Mesendoderm (in vitro differentiated cells): ENCODE results near the gene DOK6.

Experiments
- DNase-seq: peaks from one replicate; pipeline ENCODE4 v3.0.0; 2013
- H2AK5ac ChIP-seq: 2 replicates; pipeline ENCODE4 v1.6.1; 2013; ENCODE audit warnings: low read length, inconsistent platforms
- H2BK120ac ChIP-seq: 2 replicates; pipeline ENCODE4 v1.6.1; 2013; ENCODE audit warnings: low read depth, mild to moderate bottlenecking, low read length, moderate library complexity, mixed read lengths
- H2BK15ac ChIP-seq: replicated peaks from 2 replicates; pipeline ENCODE4 v1.6.1; 2013; ENCODE audit warnings: low read depth, mild to moderate bottlenecking, moderate library complexity
- H2BK5ac ChIP-seq: 2 replicates; pipeline ENCODE4 v1.6.1; 2013; ENCODE audit warnings: low read length, inconsistent platforms
- H3K18ac ChIP-seq: 2 replicates; pipeline ENCODE4 v1.6.1; 2013; ENCODE audit warnings: mild to moderate bottlenecking, low read length, mixed read lengths
- H3K23ac ChIP-seq: one replicate; pipeline ENCODE4 v1.6.1; 2013; ENCODE audit warnings: low read length
- H3K27ac ChIP-seq: 2 replicates; pipeline ENCODE4 v1.5.1; 2013; ENCODE audit warnings: low read depth, mild to moderate bottlenecking, inconsistent platforms, low read length, moderate library complexity
- H3K27me3 ChIP-seq: 2 replicates; pipeline ENCODE4 v1.6.1; 2013; ENCODE audit warnings: low read length, control low read depth, mild to moderate bottlenecking, inconsistent platforms; ENCODE audit not compliant: insufficient read depth, poor library complexity
- H3K36me3 ChIP-seq: 2 replicates; pipeline ENCODE4 v1.6.1; 2013; ENCODE audit warnings: low read length, inconsistent platforms; ENCODE audit not compliant: control insufficient read depth, insufficient read depth
- H3K4ac ChIP-seq: one replicate; pipeline ENCODE4 v1.6.1; 2013; ENCODE audit warnings: low read depth, mild to moderate bottlenecking, low read length, moderate library complexity
- H3K4me1 ChIP-seq: 2 replicates; pipeline ENCODE4 v1.6.1; 2013; ENCODE audit warnings: low read depth, low read length, inconsistent platforms; ENCODE audit not compliant: control insufficient read depth
- H3K4me2 ChIP-seq: 2 replicates; pipeline ENCODE4 v1.6.1; 2013; ENCODE audit warnings: low read length
- H3K4me3 ChIP-seq: 2 replicates; pipeline ENCODE4 v1.5.1; 2013; ENCODE audit warnings: mild to moderate bottlenecking, low read length
- H3K56ac ChIP-seq: one replicate; pipeline ENCODE4 v1.6.1; 2013; ENCODE audit warnings: low read length
- H3K79me1 ChIP-seq: 2 replicates; pipeline ENCODE4 v1.6.1; 2013; ENCODE audit warnings: low read length, inconsistent platforms
- H3K79me2 ChIP-seq: 2 replicates; pipeline ENCODE4 v1.6.1; 2013; ENCODE audit warnings: mild to moderate bottlenecking, low read length; ENCODE audit not compliant: control insufficient read depth, insufficient read depth
- H3K9ac ChIP-seq: 2 replicates; pipeline ENCODE4 v1.6.1; 2013; ENCODE audit warnings: low read length, inconsistent platforms
- H4K5ac ChIP-seq: one replicate; pipeline ENCODE4 v1.6.1; 2013; ENCODE audit warnings: low read length
- H4K8ac ChIP-seq: one replicate; pipeline ENCODE4 v1.6.1; 2013; ENCODE audit warnings: low read depth, mild to moderate bottlenecking, control low read depth, low read length, moderate library complexity
- WGBS: extraction: QIAGEN DNeasy Blood & Tissue Kit; methylation state at CpG from one replicate; pipeline ENCODE4 v1.1.7; 2013; ENCODE audit warnings: low lambda C conversion rate, missing lambda C conversion rate; ENCODE audit not compliant: insufficient coverage; ENCODE audit errors: extremely low coverage; 5-methylcytosine and 5-hydroxymethylcytosine counted together

DOK6 gene

GRCh38 chr18:69865776-69866175, 465.1 kb downstream of the DOK6 start:
- no peaks in the 10 kb centered on the region for H3K79me2 ChIP-seq
- H3K56ac ChIP-seq = no peak overlapping the region
- no peaks in the 10 kb centered on the region for H3K36me3 ChIP-seq
- H2AK5ac ChIP-seq = no peak overlapping the region
- H2BK15ac ChIP-seq = no peak overlapping the region
- DNase-seq = no peak
- H3K4me3 ChIP-seq = no peak overlapping the region
- no peak overlapping the region for H4K5ac ChIP-seq
- no peak overlapping the region for H3K4ac ChIP-seq
- H3K27me3 ChIP-seq = no peaks in the 10 kb centered on the region
- no CpG with 5 or more reads among the region's 4 CpGs for WGBS
- no peak overlapping the region for H4K8ac ChIP-seq
- no peak overlapping the region for H3K23ac ChIP-seq
- no peak overlapping the region for H3K18ac ChIP-seq
- H2BK5ac ChIP-seq = no peak overlapping the region
- H3K79me1 ChIP-seq = no peaks in the 10 kb centered on the region
- no peak overlapping the region for H3K27ac ChIP-seq
- H2BK120ac ChIP-seq = no peak overlapping the region
- no peak overlapping the region for H3K4me2 ChIP-seq
- H3K4me1 ChIP-seq = no peaks in the 10 kb centered on the region
- no peak overlapping the region for H3K9ac ChIP-seq

GRCh38 chr18:69866212-69866611, 465.5 kb downstream of the DOK6 start:
- H2BK15ac ChIP-seq = no peak overlapping the region
- WGBS = no CpG with 5 or more reads among the region's 4 CpGs
- no peak overlapping the region for H3K4ac ChIP-seq
- no peaks in the 10 kb centered on the region for H3K27me3 ChIP-seq
- no peaks in the 10 kb centered on the region for H3K4me1 ChIP-seq
- H3K27ac ChIP-seq = no peak overlapping the region
- H3K56ac ChIP-seq = no peak overlapping the region
- H3K4me2 ChIP-seq = no peak overlapping the region
- H3K79me1 ChIP-seq = no peaks in the 10 kb centered on the region
- H3K4me3 ChIP-seq = no peak overlapping the region
- no peak for DNase-seq
- no peak overlapping the region for H3K9ac ChIP-seq
- H3K36me3 ChIP-seq = no peaks in the 10 kb centered on the region
- H3K79me2 ChIP-seq = no peaks in the 10 kb centered on the region
- H2AK5ac ChIP-seq = no peak overlapping the region
- H2BK5ac ChIP-seq = no peak overlapping the region
- H4K8ac ChIP-seq = no peak overlapping the region
- H2BK120ac ChIP-seq = no peak overlapping the region
- no peak overlapping the region for H4K5ac ChIP-seq
- H3K18ac ChIP-seq = no peak overlapping the region
- H3K23ac ChIP-seq = no peak overlapping the region

GRCh38 chr18:69870736-69871135, 470.0 kb downstream of the DOK6 start:
- Histone ChIP-seq H3K27ac (no peak overlapping the region), H3K79me1 (no peaks in the 10 kb centered on the region), H2BK120ac (no peak overlapping the region), H4K8ac (no peak overlapping the region), H3K9ac (no peak overlapping the region), H3K27me3 (no peaks in the 10 kb centered on the region), H3K36me3 (no peaks in the 10 kb centered on the region), H2BK5ac (no peak overlapping the region), H3K18ac (no peak overlapping the region), H3K4ac (no peak overlapping the region), H3K4me3 (no peak overlapping the region), H3K4me2 (no peak overlapping the region), H3K79me2 (no peaks in the 10 kb centered on the region), H4K5ac (no peak overlapping the region), H2AK5ac (no peak overlapping the region), H3K56ac (no peak overlapping the region), H3K4me1 (peaks cover 4% of the 10 kb centered on the region), H2BK15ac (no peak overlapping the region), H3K23ac (no peak overlapping the region)
- no peak for DNase-seq
- WGBS = no CpG with 5 or more reads among the region's 4 CpGs

GRCh38 chr18:69871363-69871762, 470.7 kb downstream of the DOK6 start:
- H2BK15ac ChIP-seq = no peak overlapping the region
- H2BK5ac ChIP-seq = no peak overlapping the region
- H2BK120ac ChIP-seq = no peak overlapping the region
- H3K79me2 ChIP-seq = no peaks in the 10 kb centered on the region
- no peak overlapping the region for H3K56ac ChIP-seq
- WGBS = no CpG with 5 or more reads among the region's 2 CpGs
- H3K79me1 ChIP-seq = no peaks in the 10 kb centered on the region
- H3K4me3 ChIP-seq = no peak overlapping the region
- no peak overlapping the region for H4K8ac ChIP-seq
- DNase-seq = no peak
- H3K36me3 ChIP-seq = no peaks in the 10 kb centered on the region
- no peak overlapping the region for H3K4me2 ChIP-seq
- no peak overlapping the region for H3K4ac ChIP-seq
- H3K27ac ChIP-seq = no peak overlapping the region
- no peaks in the 10 kb centered on the region for H3K27me3 ChIP-seq
- no peak overlapping the region for H2AK5ac ChIP-seq
- H4K5ac ChIP-seq = no peak overlapping the region
- H3K18ac ChIP-seq = no peak overlapping the region
- no peak overlapping the region for H3K23ac ChIP-seq
- H3K9ac ChIP-seq = no peak overlapping the region
- peaks cover 4% of the 10 kb centered on the region for H3K4me1 ChIP-seq

- Histone ChIP-seq H3K23ac (no peak overlapping the region), H3K4ac (no peak overlapping the region), H3K79me2 (no peaks in the 10 kb centered on the region), H3K4me2 (no peak overlapping the region), H3K27me3 (no peaks in the 10 kb centered on the region), H3K18ac (no peak overlapping the region), H2BK120ac (no peak overlapping the region), H4K8ac (no peak overlapping the region), H3K56ac (no peak overlapping the region), H3K4me3 (no peak overlapping the region), H3K4me1 (peaks cover 4% of the 10 kb centered on the region), H2BK15ac (no peak overlapping the region), H3K36me3 (no peaks in the 10 kb centered on the region), H3K27ac (no peak overlapping the region), H3K9ac (no peak overlapping the region), H3K79me1 (no peaks in the 10 kb centered on the region), H4K5ac (no peak overlapping the region), H2BK5ac (no peak overlapping the region), H2AK5ac (no peak overlapping the region)
- no CpG with 5 or more reads among the region's 4 CpGs for WGBS
- DNase-seq = no peak
Observed at GRCh38 chr18:69872661-69873060, 472.0 kb downstream of the DOK6 start.

GRCh38 chr18:69874058-69874457, 473.4 kb downstream of the DOK6 start:
- no peak overlapping the region for H3K9ac ChIP-seq
- no peak overlapping the region for H2BK5ac ChIP-seq
- H3K23ac ChIP-seq = no peak overlapping the region
- no peak overlapping the region for H2BK15ac ChIP-seq
- H3K4me1 ChIP-seq = peaks cover 4% of the 10 kb centered on the region
- H2BK120ac ChIP-seq = no peak overlapping the region
- no peak overlapping the region for H2AK5ac ChIP-seq
- peak; percentile 61 for DNase-seq
- H4K5ac ChIP-seq = no peak overlapping the region
- H3K4ac ChIP-seq = no peak overlapping the region
- H3K18ac ChIP-seq = no peak overlapping the region
- no peak overlapping the region for H3K27ac ChIP-seq
- H3K36me3 ChIP-seq = no peaks in the 10 kb centered on the region
- H3K27me3 ChIP-seq = no peaks in the 10 kb centered on the region
- no peak overlapping the region for H3K4me3 ChIP-seq
- no peaks in the 10 kb centered on the region for H3K79me1 ChIP-seq
- no peak overlapping the region for H4K8ac ChIP-seq
- H3K79me2 ChIP-seq = no peaks in the 10 kb centered on the region
- H3K56ac ChIP-seq = no peak overlapping the region
- WGBS = no CpG with 5 or more reads among the region's 2 CpGs
- H3K4me2 ChIP-seq = no peak overlapping the region
